HCT116 (cell line): Measurements from ENCODE around the gene BNIP1. TPM values are rescaled to one million over a fixed set of nuclear protein-coding genes. Genes with fewer than 3 reads are reported as not detected.

Experiments used
- ATAC-seq: fragments of 200-7000 bp; cut with Tn5 transposase; 2 replicates; pipeline ENCODE4 v1.9.1; 2020; ENCODE audit warnings: mild to moderate bottlenecking, moderate library complexity
- BruUV-seq: library from RNA; stranded (reverse); fragments of 400-500 nt; replicated peaks from 2 replicates; lab custom pipeline; 2021; lab: Mats Ljungman, UMichigan
- CTCF ChIA-PET: fragments of 300-600 bp; sonication (Branson Sonifier 250); formaldehyde crosslinking; loops from one replicate; lab custom pipeline; 2021; ENCODE audit warnings: antibody characterized with exemption; lab: Charles Lee
- POLR2A ChIA-PET: fragments of 300-600, 350-600 bp; sonication (Branson Sonifier 250); formaldehyde crosslinking; loops from one replicate; lab custom pipeline; 2021; ENCODE audit warnings: antibody characterized with exemption; lab: Charles Lee
- RAD21 ChIA-PET, 2 experiments: fragments of 300-600 bp; sonication (Branson Sonifier 250); formaldehyde crosslinking; loops; one replicate each; lab custom pipeline; 2023; ENCODE audit warnings: low total read pairs in 2 of 2; ENCODE audit not compliant: uncharacterized antibody in 2 of 2, unreplicated experiment in 2 of 2, low non-redundant PET in 1 of 2; lab: Charles Lee
- DNase-seq: peaks from one replicate; pipeline ENCODE4 v3.0.0-alpha.2; 2010; ENCODE audit warnings: low read depth, low spot score
- H2AFZ ChIP-seq: fragments of 200-600 bp; shearing (Covaris generic), sonication (generic); 2 replicates; pipeline ENCODE4 v1.6.1; 2017; ENCODE audit warnings: low read depth, mixed run types, mixed read lengths, antibody characterized with exemption, low read length; ENCODE audit not compliant: poor library complexity, severe bottlenecking
- H3K27ac ChIP-seq: 2 replicates; pipeline ENCODE4 v1.5.1; 2012; ENCODE audit warnings: low read depth, low read length
- H3K27me3 ChIP-seq: fragments of 200-600 bp; sonication (generic); 2 replicates; pipeline ENCODE4 v1.6.1; 2016; ENCODE audit warnings: mixed run types, low read length, mixed read lengths; ENCODE audit not compliant: insufficient read depth
- H3K36me3 ChIP-seq, 2 experiments: fragments of 200-500 bp in 1 of 2; fragments of 200-600 bp in 1 of 2; sonication (Bioruptor generic) in 1 of 2; sonication (generic) in 1 of 2; 2 replicates each; pipeline versions ENCODE4 v1.5.1 to v1.6.1; 2014 to 2016; ENCODE audit warnings: low read length in 2 of 2, inconsistent platforms in 1 of 2, mixed read lengths in 1 of 2, mixed run types in 1 of 2; ENCODE audit not compliant: insufficient read depth in 2 of 2, control insufficient read depth in 1 of 2
- H3K4me1 ChIP-seq, 2 experiments: fragments of 200-600 bp in 1 of 2; sonication (generic) in 1 of 2; 2 replicates each; pipeline versions ENCODE4 v1.5.1 to v1.6.1; 2012 to 2017; ENCODE audit warnings: low read length in 2 of 2, inconsistent platforms in 1 of 2, mild to moderate bottlenecking in 1 of 2, mixed read lengths in 1 of 2, mixed run types in 1 of 2, moderate library complexity in 1 of 2; ENCODE audit not compliant: insufficient read depth in 2 of 2, control insufficient read depth in 1 of 2
- H3K4me2 ChIP-seq: fragments of 200-600 bp; sonication (generic); 2 replicates; pipeline ENCODE4 v1.6.1; 2017; ENCODE audit warnings: mixed run types, low read length, mixed read lengths
- H3K4me3 ChIP-seq, 2 experiments: fragments of 200-600 bp in 1 of 2; sonication (generic) in 1 of 2; replicated peaks in 1 of 2; 2 replicates each; pipeline ENCODE4 v1.5.1; 2011 to 2016; ENCODE audit warnings: low read length in 2 of 2, control low read depth in 1 of 2, low read depth in 1 of 2, mild to moderate bottlenecking in 1 of 2, mixed read lengths in 1 of 2, mixed run types in 1 of 2
- H3K79me2 ChIP-seq: fragments of 200-600 bp; sonication (generic); 2 replicates; pipeline ENCODE4 v1.6.1; 2017; ENCODE audit warnings: mild to moderate bottlenecking, mixed run types, low read length, moderate library complexity, mixed read lengths; ENCODE audit not compliant: insufficient read depth
- H3K9ac ChIP-seq: fragments of 200-600 bp; sonication (generic); 2 replicates; pipeline ENCODE4 v1.6.1; 2016; ENCODE audit warnings: low read length, mixed read lengths
- H3K9me2 ChIP-seq: fragments of 200-600 bp; sonication (generic), shearing (Covaris generic); 2 replicates; pipeline ENCODE4 v1.6.1; 2017; ENCODE audit warnings: mixed run types, mild to moderate bottlenecking, moderate library complexity; ENCODE audit not compliant: insufficient read depth
- H3K9me3 ChIP-seq, 2 experiments: fragments of 200-500 bp in 1 of 2; fragments of 200-600 bp in 1 of 2; sonication (Bioruptor generic) in 1 of 2; sonication (generic) in 1 of 2; 2 replicates each; pipeline ENCODE4 v1.6.1; 2014 to 2017; ENCODE audit warnings: low read length in 2 of 2, mixed read lengths in 2 of 2, inconsistent platforms in 1 of 2, low read depth in 1 of 2, mild to moderate bottlenecking in 1 of 2, mixed run types in 1 of 2, moderate library complexity in 1 of 2; ENCODE audit not compliant: control insufficient read depth in 1 of 2, insufficient read depth in 1 of 2
- H4K20me1 ChIP-seq: fragments of 200-600 bp; sonication (generic), shearing (Covaris generic); 2 replicates; pipeline ENCODE4 v1.6.1; 2017; ENCODE audit warnings: mixed run types, mild to moderate bottlenecking, moderate library complexity; ENCODE audit not compliant: insufficient read depth
- CBX3 ChIP-seq: IDR thresholded peaks from 2 replicates; pipeline ENCODE4 v1.6.1; 2012; ENCODE audit warnings: low read depth
- CEBPB ChIP-seq: IDR thresholded peaks from 2 replicates; pipeline ENCODE4 v1.6.1; 2012; ENCODE audit warnings: low read depth
- EGR1 ChIP-seq: IDR thresholded peaks from 2 replicates; pipeline ENCODE4 v1.6.1; 2012; ENCODE audit warnings: low read depth
- EZH2phosphoT487 ChIP-seq: fragments of 200-600 bp; IDR thresholded peaks from 2 replicates; pipeline ENCODE4 v1.6.1; 2018; ENCODE audit warnings: antibody characterized with exemption, borderline replicate concordance
- FOSL1 ChIP-seq: IDR thresholded peaks from 2 replicates; pipeline ENCODE4 v1.6.1; 2012; ENCODE audit warnings: low read depth
- JUND ChIP-seq: IDR thresholded peaks from 2 replicates; pipeline ENCODE4 v1.6.1; 2012
- POLR2A ChIP-seq: IDR thresholded peaks from 2 replicates; pipeline ENCODE4 v1.7.0; 2011; ENCODE audit warnings: borderline replicate concordance; ENCODE audit not compliant: insufficient read depth, insufficient read length; ENCODE audit errors: extremely low read depth
- SP1 ChIP-seq: IDR thresholded peaks from 2 replicates; pipeline ENCODE4 v1.6.1; 2012; ENCODE audit warnings: low read depth
- SRF ChIP-seq: IDR thresholded peaks from 2 replicates; pipeline ENCODE4 v1.6.1; 2012; ENCODE audit warnings: low read depth
- YY1 ChIP-seq: IDR thresholded peaks from 2 replicates; pipeline ENCODE4 v1.6.1; 2011; ENCODE audit warnings: low read length, low read depth, moderate library complexity, mild to moderate bottlenecking; ENCODE audit not compliant: insufficient replicate concordance; ENCODE audit errors: extremely low read depth
- ZNF274 ChIP-seq: fragments of 200-500 bp; sonication (Bioruptor generic); IDR thresholded peaks from 2 replicates; pipeline ENCODE4 v1.6.1; 2014; ENCODE audit warnings: mild to moderate bottlenecking, low read depth, low read length, inconsistent platforms
- intact Hi-C: fragments of 100-400 bp; cut with micrococcal nuclease; formaldehyde crosslinking; loops from 2 replicates; pipeline ENCODE4 v1.10.0; 2022
- total RNA-seq: library from RNA; stranded (reverse); gene quantifications from one replicate; pipeline ENCODE4 v1.2.1, GENCODE V29; 2021; ENCODE audit not compliant: unreplicated experiment
- TF ChIP-seq, protein P1 (sequence below), 3 experiments: fragments of 200-600 bp in 1 of 3; sonication (generic) in 1 of 3; IDR thresholded peaks in 2 of 3; conservative IDR thresholded peaks in 1 of 3; 2 replicates each; pipeline ENCODE4 v1.5.1; 2012 to 2017; ENCODE audit warnings: low read depth in 2 of 3, low read length in 2 of 3, antibody characterized with exemption in 1 of 3, borderline replicate concordance in 1 of 3, control low read depth in 1 of 3, mild to moderate bottlenecking in 1 of 3, mixed read lengths in 1 of 3, mixed run types in 1 of 3, moderate library complexity in 1 of 3; ENCODE audit not compliant: insufficient read depth in 1 of 3
- TF ChIP-seq, protein P2 (sequence below): IDR thresholded peaks from 2 replicates; pipeline ENCODE4 v1.6.1; 2011; ENCODE audit warnings: mild to moderate bottlenecking, low read length, moderate library complexity; ENCODE audit not compliant: insufficient replicate concordance; ENCODE audit errors: extremely low read depth
- TF ChIP-seq, protein P3 (sequence below): IDR thresholded peaks from 2 replicates; pipeline ENCODE4 v1.6.1; 2012
- TF ChIP-seq, protein P4 (sequence below): IDR thresholded peaks from 2 replicates; pipeline ENCODE4 v1.6.1; 2012; ENCODE audit warnings: low read depth

The BNIP1 gene
- total RNA-seq, 1 experiment from 2014 or later: 18.6 TPM

DNA sequence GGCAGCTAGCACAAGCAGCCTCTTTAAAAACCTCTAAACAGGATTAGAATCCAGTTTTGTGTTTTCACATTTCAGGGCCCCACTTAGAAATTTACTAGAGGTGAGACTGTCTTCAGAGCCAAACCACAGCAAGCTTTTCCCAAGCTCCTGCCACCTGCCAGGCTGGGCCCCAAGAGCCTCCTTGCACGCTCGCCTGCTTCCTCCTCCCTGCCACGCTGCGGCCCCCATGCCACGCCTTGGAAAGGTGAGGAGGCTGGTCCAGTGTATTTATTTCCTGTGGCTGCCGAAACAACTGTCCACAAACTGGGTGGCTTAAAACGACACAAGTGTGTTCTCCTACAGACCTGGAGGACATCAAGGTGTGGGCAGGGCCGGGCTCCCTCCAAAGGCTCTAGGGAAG is 47.2 kb downstream of the BNIP1 start:
- no peaks in the 10 kb centered on the region for H3K79me2 ChIP-seq
- H3K27ac ChIP-seq: no peak overlapping the region
- TF ChIP-seq YY1 (no peak), POLR2A (no peak), EZH2phosphoT487 (no peak), EGR1 (no peak), ZNF274 (no peak), CBX3 (no peak), JUND (no peak), SRF (no peak), CEBPB (no peak), FOSL1 (no peak), SP1 (no peak)
- TF ChIP-seq, protein P1, sequence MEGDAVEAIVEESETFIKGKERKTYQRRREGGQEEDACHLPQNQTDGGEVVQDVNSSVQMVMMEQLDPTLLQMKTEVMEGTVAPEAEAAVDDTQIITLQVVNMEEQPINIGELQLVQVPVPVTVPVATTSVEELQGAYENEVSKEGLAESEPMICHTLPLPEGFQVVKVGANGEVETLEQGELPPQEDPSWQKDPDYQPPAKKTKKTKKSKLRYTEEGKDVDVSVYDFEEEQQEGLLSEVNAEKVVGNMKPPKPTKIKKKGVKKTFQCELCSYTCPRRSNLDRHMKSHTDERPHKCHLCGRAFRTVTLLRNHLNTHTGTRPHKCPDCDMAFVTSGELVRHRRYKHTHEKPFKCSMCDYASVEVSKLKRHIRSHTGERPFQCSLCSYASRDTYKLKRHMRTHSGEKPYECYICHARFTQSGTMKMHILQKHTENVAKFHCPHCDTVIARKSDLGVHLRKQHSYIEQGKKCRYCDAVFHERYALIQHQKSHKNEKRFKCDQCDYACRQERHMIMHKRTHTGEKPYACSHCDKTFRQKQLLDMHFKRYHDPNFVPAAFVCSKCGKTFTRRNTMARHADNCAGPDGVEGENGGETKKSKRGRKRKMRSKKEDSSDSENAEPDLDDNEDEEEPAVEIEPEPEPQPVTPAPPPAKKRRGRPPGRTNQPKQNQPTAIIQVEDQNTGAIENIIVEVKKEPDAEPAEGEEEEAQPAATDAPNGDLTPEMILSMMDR (IDR thresholded peaks at IDR 0.05 in 2 of 3, conservative IDR thresholded peaks at IDR 0.05 in 1 of 3; ENCODE audit: borderline replicate concordance in 1 of 3, insufficient read depth in 1 of 3, low read depth in 2 of 3, low read length in 2 of 3): no peak
- TF ChIP-seq, protein P2, sequence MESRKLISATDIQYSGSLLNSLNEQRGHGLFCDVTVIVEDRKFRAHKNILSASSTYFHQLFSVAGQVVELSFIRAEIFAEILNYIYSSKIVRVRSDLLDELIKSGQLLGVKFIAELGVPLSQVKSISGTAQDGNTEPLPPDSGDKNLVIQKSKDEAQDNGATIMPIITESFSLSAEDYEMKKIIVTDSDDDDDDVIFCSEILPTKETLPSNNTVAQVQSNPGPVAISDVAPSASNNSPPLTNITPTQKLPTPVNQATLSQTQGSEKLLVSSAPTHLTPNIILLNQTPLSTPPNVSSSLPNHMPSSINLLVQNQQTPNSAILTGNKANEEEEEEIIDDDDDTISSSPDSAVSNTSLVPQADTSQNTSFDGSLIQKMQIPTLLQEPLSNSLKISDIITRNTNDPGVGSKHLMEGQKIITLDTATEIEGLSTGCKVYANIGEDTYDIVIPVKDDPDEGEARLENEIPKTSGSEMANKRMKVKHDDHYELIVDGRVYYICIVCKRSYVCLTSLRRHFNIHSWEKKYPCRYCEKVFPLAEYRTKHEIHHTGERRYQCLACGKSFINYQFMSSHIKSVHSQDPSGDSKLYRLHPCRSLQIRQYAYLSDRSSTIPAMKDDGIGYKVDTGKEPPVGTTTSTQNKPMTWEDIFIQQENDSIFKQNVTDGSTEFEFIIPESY: no peak
- TF ChIP-seq, protein P3, sequence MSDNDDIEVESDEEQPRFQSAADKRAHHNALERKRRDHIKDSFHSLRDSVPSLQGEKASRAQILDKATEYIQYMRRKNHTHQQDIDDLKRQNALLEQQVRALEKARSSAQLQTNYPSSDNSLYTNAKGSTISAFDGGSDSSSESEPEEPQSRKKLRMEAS: no peak
- TF ChIP-seq, protein P4, sequence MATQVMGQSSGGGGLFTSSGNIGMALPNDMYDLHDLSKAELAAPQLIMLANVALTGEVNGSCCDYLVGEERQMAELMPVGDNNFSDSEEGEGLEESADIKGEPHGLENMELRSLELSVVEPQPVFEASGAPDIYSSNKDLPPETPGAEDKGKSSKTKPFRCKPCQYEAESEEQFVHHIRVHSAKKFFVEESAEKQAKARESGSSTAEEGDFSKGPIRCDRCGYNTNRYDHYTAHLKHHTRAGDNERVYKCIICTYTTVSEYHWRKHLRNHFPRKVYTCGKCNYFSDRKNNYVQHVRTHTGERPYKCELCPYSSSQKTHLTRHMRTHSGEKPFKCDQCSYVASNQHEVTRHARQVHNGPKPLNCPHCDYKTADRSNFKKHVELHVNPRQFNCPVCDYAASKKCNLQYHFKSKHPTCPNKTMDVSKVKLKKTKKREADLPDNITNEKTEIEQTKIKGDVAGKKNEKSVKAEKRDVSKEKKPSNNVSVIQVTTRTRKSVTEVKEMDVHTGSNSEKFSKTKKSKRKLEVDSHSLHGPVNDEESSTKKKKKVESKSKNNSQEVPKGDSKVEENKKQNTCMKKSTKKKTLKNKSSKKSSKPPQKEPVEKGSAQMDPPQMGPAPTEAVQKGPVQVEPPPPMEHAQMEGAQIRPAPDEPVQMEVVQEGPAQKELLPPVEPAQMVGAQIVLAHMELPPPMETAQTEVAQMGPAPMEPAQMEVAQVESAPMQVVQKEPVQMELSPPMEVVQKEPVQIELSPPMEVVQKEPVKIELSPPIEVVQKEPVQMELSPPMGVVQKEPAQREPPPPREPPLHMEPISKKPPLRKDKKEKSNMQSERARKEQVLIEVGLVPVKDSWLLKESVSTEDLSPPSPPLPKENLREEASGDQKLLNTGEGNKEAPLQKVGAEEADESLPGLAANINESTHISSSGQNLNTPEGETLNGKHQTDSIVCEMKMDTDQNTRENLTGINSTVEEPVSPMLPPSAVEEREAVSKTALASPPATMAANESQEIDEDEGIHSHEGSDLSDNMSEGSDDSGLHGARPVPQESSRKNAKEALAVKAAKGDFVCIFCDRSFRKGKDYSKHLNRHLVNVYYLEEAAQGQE: no peak
- no peak overlapping the region for H3K4me2 ChIP-seq
- no peaks in the 10 kb centered on the region for H4K20me1 ChIP-seq
- POLR2A ChIA-PET: no interaction called here
- RAD21 ChIA-PET: no interaction called here
- no peak for DNase-seq
- no peaks in the 10 kb centered on the region for H3K36me3 ChIP-seq
- H3K27me3 ChIP-seq: no peaks in the 10 kb centered on the region
- no peaks in the 10 kb centered on the region for H3K4me1 ChIP-seq
- H2AFZ ChIP-seq: no peak overlapping the region
- no TSS peak for BruUV-seq
- no peak for ATAC-seq
- intact Hi-C loops: no loop called here
- H3K9me3 ChIP-seq: no peaks in the 10 kb centered on the region
- no peak overlapping the region for H3K4me3 ChIP-seq
- no peak overlapping the region for H3K9ac ChIP-seq
- H3K9me2 ChIP-seq: no peaks in the 10 kb centered on the region
- CTCF ChIA-PET: no interaction called here
